ENCODE results near the gene PLTP.

DNA sequence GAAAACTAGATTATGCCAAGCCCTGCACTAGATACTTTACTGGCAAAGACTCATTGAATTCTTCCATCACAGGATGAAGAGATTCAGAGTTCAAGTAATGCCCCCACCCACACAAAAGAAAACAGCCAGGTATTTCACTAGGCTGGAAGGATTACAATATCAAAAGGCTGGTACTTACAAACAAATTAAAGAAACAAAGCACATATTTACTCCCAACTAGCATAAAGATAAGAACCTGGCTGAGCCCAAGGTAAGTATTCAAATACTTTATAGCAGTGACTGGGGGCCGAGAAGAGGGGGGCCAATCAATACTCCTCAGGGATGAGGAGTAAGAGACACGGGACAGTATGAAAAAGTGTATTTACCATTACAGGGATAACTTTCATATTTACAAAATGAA lies 58.5 kb downstream of the PLTP start:
- TF ChIP-seq RAD21 (conservative IDR thresholded peaks at IDR 0.05) (no peak), EZH2 (IDR thresholded peaks at IDR 0.05; ENCODE audit: borderline replicate concordance, insufficient read depth, low read length, poor library complexity, severe bottlenecking) (no peak), REST (IDR thresholded peaks at IDR 0.05; ENCODE audit: borderline replicate concordance) (no peak), POLR2AphosphoS5 (IDR thresholded peaks at IDR 0.05) (no peak)

Data from neural cell (in vitro differentiated cells).